ENCODE measurements around the gene ZBTB47. TPM values are rescaled to one million over a fixed set of nuclear protein-coding genes. Genes with fewer than 3 reads are reported as not detected.

ZBTB47 gene
- total and polyA plus RNA-seq, 2 experiments from 2014 or later: 0.48 to 2.8 TPM

DNA sequence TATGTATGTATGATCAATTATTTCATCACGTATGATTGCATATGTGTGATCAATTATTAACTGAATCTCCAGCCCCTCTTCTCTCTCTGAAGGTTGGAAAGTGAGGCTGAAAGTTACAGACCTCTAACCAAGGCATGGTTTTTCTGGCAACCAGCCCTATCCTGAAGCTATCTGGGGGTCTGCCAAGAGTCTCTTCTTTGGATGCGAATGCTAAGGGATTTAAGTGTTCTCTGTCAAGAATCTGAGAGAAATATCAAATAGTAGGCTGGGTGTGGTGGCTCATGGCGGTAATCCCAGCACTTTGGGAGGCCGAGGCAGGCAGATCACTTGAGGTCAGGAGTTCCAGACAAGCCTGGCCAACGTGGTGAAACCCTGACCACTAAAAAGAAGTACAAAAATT is 44.9 kb upstream of the ZBTB47 start:
- Mint-ChIP-seq H3K36me3 (ENCODE audit: low read depth) (peaks cover 34% of the 10 kb centered on the region), H3K4me1 (peaks cover 16% of the 10 kb centered on the region), H3K4me3 (no peak overlapping the region), H3K27me3 (ENCODE audit: insufficient read depth, low read depth, poor library complexity) (peaks cover 2% of the 10 kb centered on the region), H3K9me3 (no peaks in the 10 kb centered on the region), H3K27ac (no peak overlapping the region)
- no peak overlapping the region for H3K4me2 ChIP-seq
- no peaks in the 10 kb centered on the region; the same call in 1 of the 2 replicates for H3K36me3 ChIP-seq (ENCODE audit: insufficient read depth)
- peaks cover 8% of the 10 kb centered on the region for H3K4me1 ChIP-seq (ENCODE audit: insufficient read depth)
- H3K27me3 ChIP-seq (ENCODE audit: insufficient read depth): no peaks in the 10 kb centered on the region
- TF ChIP-seq NANOG (IDR thresholded peaks at IDR 0.05; ENCODE audit: borderline replicate concordance) (no peak), CTCF (conservative IDR thresholded peaks at IDR 0.05; ENCODE audit: low read depth in 2 of 2) (no peak), JUNB (IDR thresholded peaks at IDR 0.05; ENCODE audit: unreplicated experiment) (no peak)
- no peak for DNase-seq (ENCODE audit: low spot score)
- no peak for ATAC-seq
- H3K27ac ChIP-seq (ENCODE audit: low read depth): no peak overlapping the region
- H2AFZ ChIP-seq: no peak overlapping the region
- H3K4me3 ChIP-seq: no peak overlapping the region
- H3F3A ChIP-seq (replicated peaks; ENCODE audit: low read depth): no peaks in the 10 kb centered on the region
- H3K79me2 ChIP-seq (replicated peaks; ENCODE audit: insufficient read depth): peaks cover 100% of the 10 kb centered on the region
- H4K20me1 ChIP-seq (replicated peaks; ENCODE audit: insufficient read depth): peaks cover 65% of the 10 kb centered on the region
- no peaks in the 10 kb centered on the region for H3K9me2 ChIP-seq (ENCODE audit: insufficient read depth)

DNA sequence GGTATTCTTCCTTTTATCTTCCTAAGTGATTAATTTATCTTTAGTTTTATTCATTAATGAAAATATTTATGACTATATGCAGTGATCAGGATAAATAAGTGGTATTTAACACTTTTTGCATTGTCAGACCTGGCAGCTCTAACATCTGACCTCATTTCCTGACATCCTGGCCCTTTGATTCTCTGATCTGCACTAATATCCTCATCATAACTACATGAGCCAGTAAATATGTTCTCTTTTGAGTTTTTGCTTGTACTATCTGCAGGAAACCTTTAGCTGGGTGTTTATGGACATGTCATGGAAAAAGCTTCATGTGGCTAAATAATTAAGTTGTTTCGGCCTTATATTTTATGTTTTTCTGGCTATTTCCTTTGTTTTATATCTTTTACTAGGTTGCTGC is 42.5 kb upstream of the ZBTB47 start:
- peaks cover 2% of the 10 kb centered on the region for H3K27me3 Mint-ChIP-seq (ENCODE audit: insufficient read depth, low read depth, poor library complexity)
- Histone ChIP-seq H3K9me2 (ENCODE audit: insufficient read depth) (no peaks in the 10 kb centered on the region), H3F3A (replicated peaks; ENCODE audit: low read depth) (no peaks in the 10 kb centered on the region), H3K4me3 (no peak overlapping the region), H3K4me2 (no peak overlapping the region), H3K27ac (ENCODE audit: low read depth) (no peak overlapping the region), H3K4me1 (ENCODE audit: insufficient read depth) (no peaks in the 10 kb centered on the region), H3K36me3 (ENCODE audit: insufficient read depth) (no peaks in the 10 kb centered on the region), H2AFZ (no peak overlapping the region), H3K79me2 (replicated peaks; ENCODE audit: insufficient read depth) (peaks cover 100% of the 10 kb centered on the region), H3K27me3 (ENCODE audit: insufficient read depth) (no peaks in the 10 kb centered on the region), H4K20me1 (replicated peaks; ENCODE audit: insufficient read depth) (peaks cover 64% of the 10 kb centered on the region)
- ATAC-seq (no peak), DNase-seq (ENCODE audit: low spot score) (no peak)
- H3K36me3 Mint-ChIP-seq (ENCODE audit: low read depth): peaks cover 26% of the 10 kb centered on the region
- H3K4me3 Mint-ChIP-seq: no peak overlapping the region
- H3K27ac Mint-ChIP-seq: peak overlapping the region; percentile 23; the same call in 1 of the 2 replicates
- H3K9me3 Mint-ChIP-seq: no peaks in the 10 kb centered on the region
- peaks cover 7% of the 10 kb centered on the region; the same call in 2 of the 3 replicates for H3K4me1 Mint-ChIP-seq
- TF ChIP-seq, protein P1, sequence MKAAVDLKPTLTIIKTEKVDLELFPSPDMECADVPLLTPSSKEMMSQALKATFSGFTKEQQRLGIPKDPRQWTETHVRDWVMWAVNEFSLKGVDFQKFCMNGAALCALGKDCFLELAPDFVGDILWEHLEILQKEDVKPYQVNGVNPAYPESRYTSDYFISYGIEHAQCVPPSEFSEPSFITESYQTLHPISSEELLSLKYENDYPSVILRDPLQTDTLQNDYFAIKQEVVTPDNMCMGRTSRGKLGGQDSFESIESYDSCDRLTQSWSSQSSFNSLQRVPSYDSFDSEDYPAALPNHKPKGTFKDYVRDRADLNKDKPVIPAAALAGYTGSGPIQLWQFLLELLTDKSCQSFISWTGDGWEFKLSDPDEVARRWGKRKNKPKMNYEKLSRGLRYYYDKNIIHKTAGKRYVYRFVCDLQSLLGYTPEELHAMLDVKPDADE (IDR thresholded peaks at IDR 0.05): no peak
- TF ChIP-seq POLR2AphosphoS5 (IDR thresholded peaks at IDR 0.05; ENCODE audit: low read depth) (no peak), CREB1 (CRISPR knock-in tag; IDR thresholded peaks at IDR 0.05; ENCODE audit: low read depth) (no peak), ZNF114 (CRISPR knock-in tag; IDR thresholded peaks at IDR 0.05) (no peak), JUNB (IDR thresholded peaks at IDR 0.05; ENCODE audit: unreplicated experiment) (no peak), EZH2phosphoT487 (IDR thresholded peaks at IDR 0.05; ENCODE audit: unreplicated experiment) (no peak), ZNF331 (CRISPR knock-in tag; IDR thresholded peaks at IDR 0.05; ENCODE audit: low read depth) (no peak)
- TF ChIP-seq, protein P2, sequence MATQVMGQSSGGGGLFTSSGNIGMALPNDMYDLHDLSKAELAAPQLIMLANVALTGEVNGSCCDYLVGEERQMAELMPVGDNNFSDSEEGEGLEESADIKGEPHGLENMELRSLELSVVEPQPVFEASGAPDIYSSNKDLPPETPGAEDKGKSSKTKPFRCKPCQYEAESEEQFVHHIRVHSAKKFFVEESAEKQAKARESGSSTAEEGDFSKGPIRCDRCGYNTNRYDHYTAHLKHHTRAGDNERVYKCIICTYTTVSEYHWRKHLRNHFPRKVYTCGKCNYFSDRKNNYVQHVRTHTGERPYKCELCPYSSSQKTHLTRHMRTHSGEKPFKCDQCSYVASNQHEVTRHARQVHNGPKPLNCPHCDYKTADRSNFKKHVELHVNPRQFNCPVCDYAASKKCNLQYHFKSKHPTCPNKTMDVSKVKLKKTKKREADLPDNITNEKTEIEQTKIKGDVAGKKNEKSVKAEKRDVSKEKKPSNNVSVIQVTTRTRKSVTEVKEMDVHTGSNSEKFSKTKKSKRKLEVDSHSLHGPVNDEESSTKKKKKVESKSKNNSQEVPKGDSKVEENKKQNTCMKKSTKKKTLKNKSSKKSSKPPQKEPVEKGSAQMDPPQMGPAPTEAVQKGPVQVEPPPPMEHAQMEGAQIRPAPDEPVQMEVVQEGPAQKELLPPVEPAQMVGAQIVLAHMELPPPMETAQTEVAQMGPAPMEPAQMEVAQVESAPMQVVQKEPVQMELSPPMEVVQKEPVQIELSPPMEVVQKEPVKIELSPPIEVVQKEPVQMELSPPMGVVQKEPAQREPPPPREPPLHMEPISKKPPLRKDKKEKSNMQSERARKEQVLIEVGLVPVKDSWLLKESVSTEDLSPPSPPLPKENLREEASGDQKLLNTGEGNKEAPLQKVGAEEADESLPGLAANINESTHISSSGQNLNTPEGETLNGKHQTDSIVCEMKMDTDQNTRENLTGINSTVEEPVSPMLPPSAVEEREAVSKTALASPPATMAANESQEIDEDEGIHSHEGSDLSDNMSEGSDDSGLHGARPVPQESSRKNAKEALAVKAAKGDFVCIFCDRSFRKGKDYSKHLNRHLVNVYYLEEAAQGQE (IDR thresholded peaks at IDR 0.05; ENCODE audit: unreplicated experiment): no peak
